H9 (cell line): ENCODE results near the gene PDCD10. TPM values are rescaled to one million over a fixed set of nuclear protein-coding genes. Genes with fewer than 3 reads are reported as not detected.

Source experiments
- DNase-seq: peaks from one replicate; pipeline ENCODE4 v3.0.0-alpha.2; 2017
- H2AFZ ChIP-seq: one replicate; pipeline ENCODE4 v1.6.1; 2013; ENCODE audit warnings: mild to moderate bottlenecking, low read length, control low read depth, moderate library complexity
- H2AK5ac ChIP-seq: 2 replicates; pipeline ENCODE4 v1.6.1; 2013; ENCODE audit warnings: low read length, control low read depth, mixed read lengths; ENCODE audit not compliant: insufficient read length
- H2BK120ac ChIP-seq: one replicate; pipeline ENCODE4 v1.6.1; 2013; ENCODE audit warnings: low read depth, mild to moderate bottlenecking, low read length, control low read depth, inconsistent platforms; ENCODE audit not compliant: poor library complexity, severe bottlenecking
- H2BK12ac ChIP-seq: 2 replicates; pipeline ENCODE4 v1.6.1; 2013; ENCODE audit warnings: low read length, control low read depth, mixed read lengths, low read depth; ENCODE audit not compliant: insufficient read length
- H2BK15ac ChIP-seq: 2 replicates; pipeline ENCODE4 v1.6.1; 2013; ENCODE audit warnings: low read depth, low read length, control low read depth
- H2BK20ac ChIP-seq: one replicate; pipeline ENCODE4 v1.6.1; 2013; ENCODE audit warnings: low read depth, mild to moderate bottlenecking, low read length, control low read depth, inconsistent platforms; ENCODE audit not compliant: poor library complexity, severe bottlenecking
- H2BK5ac ChIP-seq: 2 replicates; pipeline ENCODE4 v1.6.1; 2013; ENCODE audit warnings: low read length, control low read depth, mixed read lengths; ENCODE audit not compliant: insufficient read length
- H3K14ac ChIP-seq: 2 replicates; pipeline ENCODE4 v1.6.1; 2013; ENCODE audit warnings: low read length, control low read depth; ENCODE audit not compliant: insufficient read depth
- H3K18ac ChIP-seq: 2 replicates; pipeline ENCODE4 v1.6.1; 2013; ENCODE audit warnings: low read depth, mild to moderate bottlenecking, mixed read lengths, low read length, control low read depth; ENCODE audit not compliant: insufficient read length
- H3K23ac ChIP-seq: 2 replicates; pipeline ENCODE4 v1.6.1; 2013; ENCODE audit warnings: low read length, control low read depth, mixed read lengths, low read depth; ENCODE audit not compliant: insufficient read length
- H3K23me2 ChIP-seq: 2 replicates; pipeline ENCODE4 v1.6.1; 2013; ENCODE audit warnings: low read depth, mild to moderate bottlenecking, mixed read lengths, low read length, control low read depth; ENCODE audit not compliant: insufficient read length, poor library complexity, severe bottlenecking
- H3K27ac ChIP-seq: 2 replicates; pipeline ENCODE4 v1.5.1; 2013; ENCODE audit warnings: low read length, control low read depth, mixed read lengths, low read depth; ENCODE audit not compliant: insufficient read length
- H3K27me3 ChIP-seq: 2 replicates; pipeline ENCODE4 v1.6.1; 2013; ENCODE audit warnings: low read length, control low read depth, inconsistent platforms; ENCODE audit not compliant: insufficient read depth
- H3K4ac ChIP-seq: 2 replicates; pipeline ENCODE4 v1.6.1; 2013; ENCODE audit warnings: low read depth, mild to moderate bottlenecking, control low read depth, inconsistent platforms, low read length, moderate library complexity
- H3K4me1 ChIP-seq: 2 replicates; pipeline ENCODE4 v1.6.1; 2013; ENCODE audit warnings: low read length, control low read depth, inconsistent platforms; ENCODE audit not compliant: insufficient read depth
- H3K4me2 ChIP-seq: 2 replicates; pipeline ENCODE4 v1.6.1; 2013; ENCODE audit warnings: low read length, control low read depth, mixed read lengths; ENCODE audit not compliant: insufficient read length, insufficient read depth
- H3K56ac ChIP-seq: 2 replicates; pipeline ENCODE4 v1.6.1; 2013; ENCODE audit warnings: low read depth, mild to moderate bottlenecking, mixed read lengths, low read length, control low read depth; ENCODE audit not compliant: insufficient read length
- H3K79me1 ChIP-seq: 2 replicates; pipeline ENCODE4 v1.6.1; 2013; ENCODE audit warnings: low read depth, mild to moderate bottlenecking, moderate library complexity, low read length, control low read depth, inconsistent platforms; ENCODE audit not compliant: insufficient read depth, poor library complexity, severe bottlenecking
- H3K79me2 ChIP-seq: 2 replicates; pipeline ENCODE4 v1.6.1; 2013; ENCODE audit warnings: low read length, control low read depth, inconsistent platforms; ENCODE audit not compliant: insufficient read depth
- H3K9ac ChIP-seq: 2 replicates; pipeline ENCODE4 v1.6.1; 2013; ENCODE audit warnings: low read length, control low read depth, mixed read lengths; ENCODE audit not compliant: insufficient read length; ENCODE audit errors: extremely low read depth
- H3K9me3 ChIP-seq: one replicate; pipeline ENCODE4 v1.6.1; 2013; ENCODE audit warnings: low read depth, low read length, inconsistent platforms; ENCODE audit not compliant: control insufficient read depth
- H3T11ph ChIP-seq: one replicate; pipeline ENCODE4 v1.6.1; 2013; ENCODE audit warnings: mild to moderate bottlenecking, low read length, control low read depth, inconsistent platforms
- H4K20me1 ChIP-seq: one replicate; pipeline ENCODE4 v1.6.1; 2013; ENCODE audit not compliant: control insufficient read depth, insufficient read length, insufficient read depth
- H4K5ac ChIP-seq: 2 replicates; pipeline ENCODE4 v1.6.1; 2013; ENCODE audit warnings: low read depth, mild to moderate bottlenecking, mixed read lengths, low read length, control low read depth; ENCODE audit not compliant: insufficient read length
- H4K8ac ChIP-seq: replicated peaks from 2 replicates; pipeline ENCODE4 v1.6.1; 2013; ENCODE audit warnings: low read length, control low read depth, mixed read lengths, low read depth; ENCODE audit not compliant: insufficient read length
- H4K91ac ChIP-seq: 2 replicates; pipeline ENCODE4 v1.6.1; 2013; ENCODE audit warnings: low read depth, mild to moderate bottlenecking, moderate library complexity, mixed read lengths, low read length, control low read depth; ENCODE audit not compliant: insufficient read length
- H3K27ac Mint-ChIP-seq, 3 experiments: 2 replicates in 2 of 3; 3 replicates in 1 of 3; pipeline ENCODE4 v1.8.0; 2020 to 2021; ENCODE audit warnings: mixed read lengths in 3 of 3, mild to moderate bottlenecking in 1 of 3, moderate library complexity in 1 of 3
- H3K27me3 Mint-ChIP-seq: 2 replicates; pipeline ENCODE4 v1.8.0; 2021; ENCODE audit warnings: low read depth, mild to moderate bottlenecking, moderate library complexity, mixed read lengths
- H3K36me3 Mint-ChIP-seq, 3 experiments: 2 replicates in 2 of 3; 3 replicates in 1 of 3; pipeline ENCODE4 v1.8.0; 2020 to 2021; ENCODE audit warnings: low read depth in 3 of 3, mixed read lengths in 3 of 3; ENCODE audit not compliant: insufficient read depth in 1 of 3
- H3K4me1 Mint-ChIP-seq, 2 experiments: 2 replicates each; pipeline ENCODE4 v1.8.0; 2020; ENCODE audit warnings: mixed read lengths in 2 of 2
- H3K4me3 Mint-ChIP-seq, 2 experiments: 2 replicates in 1 of 2; 3 replicates in 1 of 2; pipeline ENCODE4 v1.8.0; 2020 to 2021; ENCODE audit warnings: mild to moderate bottlenecking in 2 of 2, mixed read lengths in 2 of 2, moderate library complexity in 1 of 2
- H3K9me3 Mint-ChIP-seq, 2 experiments: 2 replicates in 1 of 2; 3 replicates in 1 of 2; pipeline ENCODE4 v1.8.0; 2020; ENCODE audit warnings: mild to moderate bottlenecking in 2 of 2, mixed read lengths in 2 of 2, moderate library complexity in 1 of 2
- WGBS: extraction: QIAGEN DNeasy Blood & Tissue Kit; methylation state at CpG from one replicate; pipeline ENCODE4 v1.1.7; 2013; ENCODE audit warnings: missing lambda C conversion rate, low lambda C conversion rate, mixed read lengths; ENCODE audit not compliant: insufficient read length; ENCODE audit errors: extremely low coverage; 5-methylcytosine and 5-hydroxymethylcytosine counted together
- total RNA-seq: library from RNA; stranded (reverse); gene quantifications from 2 replicates; pipeline ENCODE4 v1.2.1, GENCODE V29; 2021
- TF ChIP-seq, protein P1 (sequence below): fragments of 200-600 bp; sonication (generic); conservative IDR thresholded peaks from 3 replicates; pipeline ENCODE4 v1.8.0; 2021; ENCODE audit warnings: antibody characterized with exemption, mild to moderate bottlenecking

PDCD10 gene
- total RNA-seq, 1 experiment from 2014 or later: 64.3 TPM

DNA sequence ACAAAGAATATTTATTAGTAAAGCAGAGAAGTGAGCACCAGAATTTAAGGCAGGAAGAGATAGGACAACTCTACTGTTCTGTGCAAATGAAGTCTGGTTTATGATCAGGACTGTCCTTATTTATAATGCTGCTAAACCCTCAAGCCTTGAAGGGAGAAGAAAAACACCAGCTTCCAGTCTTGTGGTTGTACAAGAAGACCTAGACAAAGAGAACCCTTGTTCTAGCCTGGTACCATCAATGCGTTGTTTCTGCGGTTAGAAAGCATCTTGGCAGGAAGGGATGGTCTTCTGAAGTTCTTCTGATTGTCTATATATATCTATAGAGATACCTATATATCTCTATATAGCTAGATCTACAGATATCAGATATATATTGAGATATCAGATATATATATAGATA is 33.8 kb downstream of the PDCD10 start:
- no peaks in the 10 kb centered on the region for H4K20me1 ChIP-seq
- H3K27me3 ChIP-seq: no peaks in the 10 kb centered on the region
- H3K9me3 Mint-ChIP-seq: no peaks in the 10 kb centered on the region
- no peak overlapping the region for H3K56ac ChIP-seq
- H3K9me3 ChIP-seq: no peaks in the 10 kb centered on the region
- peaks cover 0 to 19% (median 4%) of the 10 kb centered on the region in 3 experiments; a peak in 5 of 7 replicates for H3K36me3 Mint-ChIP-seq
- H2BK5ac ChIP-seq: no peak overlapping the region
- H2AK5ac ChIP-seq: no peak overlapping the region
- TF ChIP-seq, protein P1, sequence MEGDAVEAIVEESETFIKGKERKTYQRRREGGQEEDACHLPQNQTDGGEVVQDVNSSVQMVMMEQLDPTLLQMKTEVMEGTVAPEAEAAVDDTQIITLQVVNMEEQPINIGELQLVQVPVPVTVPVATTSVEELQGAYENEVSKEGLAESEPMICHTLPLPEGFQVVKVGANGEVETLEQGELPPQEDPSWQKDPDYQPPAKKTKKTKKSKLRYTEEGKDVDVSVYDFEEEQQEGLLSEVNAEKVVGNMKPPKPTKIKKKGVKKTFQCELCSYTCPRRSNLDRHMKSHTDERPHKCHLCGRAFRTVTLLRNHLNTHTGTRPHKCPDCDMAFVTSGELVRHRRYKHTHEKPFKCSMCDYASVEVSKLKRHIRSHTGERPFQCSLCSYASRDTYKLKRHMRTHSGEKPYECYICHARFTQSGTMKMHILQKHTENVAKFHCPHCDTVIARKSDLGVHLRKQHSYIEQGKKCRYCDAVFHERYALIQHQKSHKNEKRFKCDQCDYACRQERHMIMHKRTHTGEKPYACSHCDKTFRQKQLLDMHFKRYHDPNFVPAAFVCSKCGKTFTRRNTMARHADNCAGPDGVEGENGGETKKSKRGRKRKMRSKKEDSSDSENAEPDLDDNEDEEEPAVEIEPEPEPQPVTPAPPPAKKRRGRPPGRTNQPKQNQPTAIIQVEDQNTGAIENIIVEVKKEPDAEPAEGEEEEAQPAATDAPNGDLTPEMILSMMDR: no peak
- H3K9ac ChIP-seq: no peak overlapping the region
- H4K5ac ChIP-seq: no peak overlapping the region
- no peaks in the 10 kb centered on the region for H3K23me2 ChIP-seq
- H2BK120ac ChIP-seq: no peak overlapping the region
- H3K27ac Mint-ChIP-seq: no peak overlapping the region
- WGBS: no CpG with 5 or more reads among the region's 2 CpGs
- H4K8ac ChIP-seq: no peak overlapping the region
- no peak overlapping the region for H2AFZ ChIP-seq
- DNase-seq: no peak
- no peak overlapping the region for H4K91ac ChIP-seq
- H3K4me3 Mint-ChIP-seq: no peak overlapping the region
- peaks cover 2% of the 10 kb centered on the region; the same call in 1 of the 2 replicates for H3K79me2 ChIP-seq
- H3T11ph ChIP-seq: no peak overlapping the region
- no peak overlapping the region for H3K4me2 ChIP-seq
- H3K4me1 Mint-ChIP-seq: peaks cover 0 to 3% of the 10 kb centered on the region in 2 experiments; a peak in 1 of 4 replicates
- no peak overlapping the region for H2BK15ac ChIP-seq
- H3K14ac ChIP-seq: no peak overlapping the region
- H3K4me1 ChIP-seq: no peaks in the 10 kb centered on the region
- H3K18ac ChIP-seq: no peak overlapping the region
- no peak overlapping the region for H3K23ac ChIP-seq
- H3K27ac ChIP-seq: no peak overlapping the region
- H2BK20ac ChIP-seq: no peak overlapping the region
- H3K27me3 Mint-ChIP-seq: no peaks in the 10 kb centered on the region
- peaks cover 6% of the 10 kb centered on the region for H3K79me1 ChIP-seq
- no peak overlapping the region for H2BK12ac ChIP-seq
- no peak overlapping the region for H3K4ac ChIP-seq
